Liver (tissue), 9 donors: Measurements from ENCODE around the gene OCA2. TPM values are rescaled to one million over a fixed set of nuclear protein-coding genes. Genes with fewer than 3 reads are reported as not detected.
"Not testable (repeated sequence)": the region's sequence is repeated elsewhere in the genome, so short reads cannot be mapped to it uniquely, and the experiment has no call there.

Source experiments
- DNase-seq: peaks from one replicate; pipeline ENCODE4 v3.0.0-alpha.2; 2017; ENCODE audit warnings: low spot score
- H3K27ac ChIP-seq, 2 donors: one replicate each; pipeline ENCODE4 v1.7.0; 2013; ENCODE audit warnings: inconsistent platforms in 2 of 2, low read length in 2 of 2, control low read depth in 1 of 2, low read depth in 1 of 2, mild to moderate bottlenecking in 1 of 2
- H3K27me3 ChIP-seq, 4 donors: one replicate each; pipeline versions ENCODE4 v1.6.1 to v1.7.0; 2013; ENCODE audit warnings: low read length in 3 of 4, inconsistent platforms in 1 of 4, mild to moderate bottlenecking in 1 of 4, moderate library complexity in 1 of 4; ENCODE audit not compliant: control insufficient read depth in 4 of 4, insufficient read depth in 4 of 4
- H3K36me3 ChIP-seq, 4 donors: one replicate each; pipeline versions ENCODE4 v1.6.1 to v1.7.0; 2013; ENCODE audit warnings: low read length in 3 of 4, mild to moderate bottlenecking in 3 of 4, low read depth in 1 of 4, moderate library complexity in 1 of 4; ENCODE audit not compliant: control insufficient read depth in 4 of 4, insufficient read depth in 3 of 4
- H3K4me1 ChIP-seq, 4 donors: one replicate each; pipeline versions ENCODE4 v1.6.1 to v1.7.0; 2013; ENCODE audit warnings: low read length in 3 of 4, mild to moderate bottlenecking in 3 of 4, moderate library complexity in 1 of 4; ENCODE audit not compliant: control insufficient read depth in 4 of 4, insufficient read depth in 4 of 4
- H3K4me3 ChIP-seq, 3 donors: one replicate each; pipeline versions ENCODE4 v1.6.1 to v1.7.0; 2013; ENCODE audit warnings: low read length in 3 of 3, control low read depth in 1 of 3, low read depth in 1 of 3, mild to moderate bottlenecking in 1 of 3
- H3K9ac ChIP-seq, 2 donors: one replicate each; pipeline ENCODE4 v1.7.0; 2013; ENCODE audit warnings: low read length in 2 of 2, mild to moderate bottlenecking in 2 of 2, moderate library complexity in 2 of 2, control low read depth in 1 of 2, low read depth in 1 of 2
- H3K9me3 ChIP-seq, 4 donors: one replicate each; pipeline versions ENCODE4 v1.6.1 to v1.7.0; 2013; ENCODE audit warnings: low read length in 3 of 4; ENCODE audit not compliant: control insufficient read depth in 4 of 4
- FOXA1 ChIP-seq: IDR thresholded peaks from 2 replicates; pipeline ENCODE4 v1.6.1; 2016; ENCODE audit warnings: antibody characterized with exemption
- FOXA2 ChIP-seq: IDR thresholded peaks from 2 replicates; pipeline ENCODE4 v1.6.1; 2016; ENCODE audit warnings: antibody characterized with exemption
- GABPA ChIP-seq, 2 donors: IDR thresholded peaks in 1 of 2; conservative IDR thresholded peaks in 1 of 2; 2 replicates each; pipeline ENCODE4 v1.6.1; 2016; ENCODE audit warnings: antibody characterized with exemption in 2 of 2, mild to moderate bottlenecking in 1 of 2, moderate library complexity in 1 of 2
- JUND ChIP-seq, 2 donors: IDR thresholded peaks; 2 replicates each; pipeline ENCODE4 v1.6.1; 2016; ENCODE audit warnings: antibody characterized with exemption in 2 of 2
- NR2F2 ChIP-seq: IDR thresholded peaks from 2 replicates; pipeline ENCODE4 v1.6.1; 2016; ENCODE audit warnings: antibody characterized with exemption
- RAD21 ChIP-seq, 2 donors: IDR thresholded peaks; 2 replicates each; pipeline ENCODE4 v1.6.1; 2016; ENCODE audit warnings: antibody characterized with exemption in 2 of 2, mild to moderate bottlenecking in 2 of 2
- REST ChIP-seq: IDR thresholded peaks from 2 replicates; pipeline ENCODE4 v1.6.1; 2016; ENCODE audit warnings: antibody characterized with exemption, mild to moderate bottlenecking
- RXRA ChIP-seq, 2 donors: IDR thresholded peaks; 2 replicates each; pipeline ENCODE4 v1.6.1; 2017 to 2018; ENCODE audit warnings: antibody characterized with exemption in 2 of 2, mild to moderate bottlenecking in 1 of 2
- SP1 ChIP-seq: IDR thresholded peaks from 2 replicates; pipeline ENCODE4 v1.6.1; 2018; ENCODE audit warnings: antibody characterized with exemption, mild to moderate bottlenecking
- TAF1 ChIP-seq: conservative IDR thresholded peaks from 2 replicates; pipeline ENCODE4 v1.6.1; 2016; ENCODE audit warnings: antibody characterized with exemption, mild to moderate bottlenecking
- YY1 ChIP-seq: IDR thresholded peaks from 2 replicates; pipeline ENCODE4 v1.6.1; 2016; ENCODE audit warnings: antibody characterized with exemption, mild to moderate bottlenecking
- ZBTB33 ChIP-seq: IDR thresholded peaks from 2 replicates; pipeline ENCODE4 v1.6.1; 2016; ENCODE audit warnings: antibody characterized with exemption
- WGBS: extraction: QIAGEN DNeasy Blood & Tissue Kit; methylation state at CpG from one replicate; pipeline ENCODE4 v1.1.7; 2013; 5-methylcytosine and 5-hydroxymethylcytosine counted together
- polyA plus RNA-seq, 2 donors: library from polyadenylated mRNA; stranded (reverse) in 1 of 2; unstranded in 1 of 2; fragments of 200-250 nt in 1 of 2; fragments of >200 nt in 1 of 2; fragmentation: Nextera tagmentation in 1 of 2; extraction: Ambion mirVana in 1 of 2; gene quantifications; one replicate each; pipeline versions ENCODE4 v1.2.1 to v1.2.3, GENCODE V29; 2013 to 2015
- total RNA-seq, 2 donors: library from RNA; depleted of rRNA; stranded (reverse); fragments of >200 nt; gene quantifications; one replicate each; pipeline ENCODE4 v1.2.3, GENCODE V29; 2014
- donor health status: healthy.
- donor health status: healthy.
- donor health status: healthy.
- donor health status: healthy.
- donor health status: healthy.

OCA2 gene
- total and polyA plus RNA-seq, 4 donors: 0.02 to 0.56 (median 0.15) TPM

GRCh38 chr15:27767430-27767829, 331.7 kb downstream of the OCA2 start:
- not testable (repeated sequence) for H3K4me3 ChIP-seq, H3K9ac ChIP-seq, DNase-seq, H3K27me3 ChIP-seq, H3K27ac ChIP-seq, H3K4me1 ChIP-seq, H3K36me3 ChIP-seq, H3K9me3 ChIP-seq

- no peak overlapping the region for H3K27ac ChIP-seq
- H3K4me1 ChIP-seq: no peaks in the 10 kb centered on the region
- no peak overlapping the region for H3K9ac ChIP-seq
- H3K9me3 ChIP-seq: peaks cover 0 to 5% (median 2%) of the 10 kb centered on the region in 4 donors
- no peak for TF ChIP-seq YY1
- H3K36me3 ChIP-seq: peaks cover 0 to 1% (median 0%) of the 10 kb centered on the region in 4 donors
- no peaks in the 10 kb centered on the region for H3K27me3 ChIP-seq
- no peak overlapping the region for H3K4me3 ChIP-seq
- no peak for DNase-seq
- WGBS: 90% methylated on average over 3 of the region's 3 CpGs
Measured at GRCh38 chr15:27764339-27764738, 334.8 kb downstream of the OCA2 start.

GRCh38 chr15:27763514-27763913, 335.6 kb downstream of the OCA2 start:
- H3K36me3 ChIP-seq: peaks cover 0 to 1% (median 0%) of the 10 kb centered on the region in 4 donors
- TF ChIP-seq RXRA (IDR thresholded peaks at IDR 0.05) (no peak), SP1 (no peak), GABPA (IDR thresholded peaks at IDR 0.05 in 1 of 2, conservative IDR thresholded peaks at IDR 0.05 in 1 of 2) (no peak), REST (no peak), FOXA2 (no peak), RAD21 (IDR thresholded peaks at IDR 0.05) (no peak), TAF1 (no peak), NR2F2 (no peak), FOXA1 (no peak), ZBTB33 (no peak), JUND (IDR thresholded peaks at IDR 0.05) (no peak), YY1 (no peak)
- no peak overlapping the region for H3K9ac ChIP-seq
- WGBS: 96% methylated on average over 3 of the region's 3 CpGs
- DNase-seq: no peak
- H3K4me3 ChIP-seq: no peak overlapping the region
- H3K27me3 ChIP-seq: no peaks in the 10 kb centered on the region
- peaks cover 0 to 5% (median 2%) of the 10 kb centered on the region in 4 donors for H3K9me3 ChIP-seq
- no peak overlapping the region for H3K27ac ChIP-seq
- no peaks in the 10 kb centered on the region for H3K4me1 ChIP-seq
